ENCODE data around the gene PTPRR. TPM values are rescaled to one million over a fixed set of nuclear protein-coding genes. Genes with fewer than 3 reads are reported as not detected.

The PTPRR gene
- total and polyA plus RNA-seq, 2 of the 13 experiments (the other 11 are each of a cell fraction or from before 2014, with no cell fraction given), result not detected

DNA sequence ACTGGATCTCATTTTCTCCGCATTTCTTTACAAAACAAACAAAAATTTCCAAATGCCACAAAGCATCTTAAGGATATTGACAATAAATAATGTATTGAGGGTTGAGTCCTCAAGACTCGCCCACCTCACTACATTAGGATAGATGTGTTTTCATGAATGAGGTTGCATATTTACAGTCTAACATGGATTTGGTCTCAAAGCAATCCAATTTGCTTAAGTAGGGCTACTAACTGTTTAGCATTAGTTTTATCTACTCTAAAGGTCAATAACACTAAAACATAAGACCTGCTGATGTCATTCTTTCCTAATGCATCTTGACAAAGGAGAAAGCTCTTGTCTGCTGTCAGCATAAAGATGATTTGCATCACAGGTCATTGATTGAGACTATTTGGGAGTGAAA, 82.4 kb downstream of the PTPRR start:
- in situ Hi-C loops (cut with HindIII; ENCODE audit: extremely low pct_ligation_motif_present, low pct_unique_long_range_greater_than_20kb) (no loop called here), intact Hi-C loops (cut with micrococcal nuclease; ENCODE audit: unreplicated experiment) (no loop called here)
- no peak for DNase-seq (ENCODE audit: low spot score)
- TF ChIP-seq HNF4G (IDR thresholded peaks at IDR 0.05; ENCODE audit: borderline replicate concordance, low read depth, low read length) (no peak), HNF4G (CRISPR knock-in tag; IDR thresholded peaks at IDR 0.05; ENCODE audit: borderline replicate concordance, low read depth) (no peak), ZNF335 (CRISPR knock-in tag; IDR thresholded peaks at IDR 0.05) (no peak), ZNF253 (CRISPR knock-in tag; IDR thresholded peaks at IDR 0.05; ENCODE audit: borderline replicate concordance) (no peak), BRF2 (CRISPR knock-in tag; IDR thresholded peaks at IDR 0.05) (no peak), ZBTB3 (CRISPR knock-in tag; IDR thresholded peaks at IDR 0.05; ENCODE audit: borderline replicate concordance, low read depth) (no peak), MEF2D (CRISPR knock-in tag; IDR thresholded peaks at IDR 0.05) (no peak), ZBTB8A (CRISPR knock-in tag; IDR thresholded peaks at IDR 0.05; ENCODE audit: borderline replicate concordance, low read depth) (no peak), ZNF737 (CRISPR knock-in tag; IDR thresholded peaks at IDR 0.05; ENCODE audit: borderline replicate concordance) (no peak), ZNF83 (CRISPR knock-in tag; IDR thresholded peaks at IDR 0.05; ENCODE audit: borderline replicate concordance) (no peak), ZNF704 (CRISPR knock-in tag; IDR thresholded peaks at IDR 0.05; ENCODE audit: borderline replicate concordance) (no peak), REPIN1 (CRISPR knock-in tag; IDR thresholded peaks at IDR 0.05; ENCODE audit: borderline replicate concordance, low read depth) (no peak), ZNF383 (CRISPR knock-in tag; IDR thresholded peaks at IDR 0.05; ENCODE audit: borderline replicate concordance) (no peak)
- TF ChIP-seq, protein P1, sequence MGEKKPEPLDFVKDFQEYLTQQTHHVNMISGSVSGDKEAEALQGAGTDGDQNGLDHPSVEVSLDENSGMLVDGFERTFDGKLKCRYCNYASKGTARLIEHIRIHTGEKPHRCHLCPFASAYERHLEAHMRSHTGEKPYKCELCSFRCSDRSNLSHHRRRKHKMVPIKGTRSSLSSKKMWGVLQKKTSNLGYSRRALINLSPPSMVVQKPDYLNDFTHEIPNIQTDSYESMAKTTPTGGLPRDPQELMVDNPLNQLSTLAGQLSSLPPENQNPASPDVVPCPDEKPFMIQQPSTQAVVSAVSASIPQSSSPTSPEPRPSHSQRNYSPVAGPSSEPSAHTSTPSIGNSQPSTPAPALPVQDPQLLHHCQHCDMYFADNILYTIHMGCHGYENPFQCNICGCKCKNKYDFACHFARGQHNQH (CRISPR knock-in tag; IDR thresholded peaks at IDR 0.05), result no peak
- FAIRE-seq, result no peak
- H3K27me3 ChIP-seq (ENCODE audit: control insufficient read depth in 1 of 2, insufficient read depth in 2 of 2, low read length in 2 of 2), result no peaks in the 10 kb centered on the region
- ChIA-PET POLR2A (no interaction called here), CTCF (ENCODE audit: low intra/inter-chr PET ratio, low total read pairs) (no interaction called here)
- no peaks in the 10 kb centered on the region for H3K9me3 ChIP-seq (ENCODE audit: low read length)
- no peaks in the 10 kb centered on the region for H3K36me3 ChIP-seq (replicated peaks in 1 of 2; ENCODE audit: control insufficient read depth in 1 of 2, insufficient read depth in 2 of 2, low read length in 2 of 2)
- H2AFZ ChIP-seq (ENCODE audit: low read length), result no peak overlapping the region
- H3K9ac ChIP-seq (ENCODE audit: insufficient read depth, low read depth, low read length), result no peak overlapping the region
- WGBS (ENCODE audit: low lambda C conversion rate), result 5% methylated on average over 2 of the region's 2 CpGs
- no peaks in the 10 kb centered on the region for H3K79me2 ChIP-seq (ENCODE audit: insufficient read depth, low read length)
- BruUV-seq (replicated peaks), result no TSS peak
- no peak for ATAC-seq
- no peaks in the 10 kb centered on the region for H3K4me1 ChIP-seq (ENCODE audit: insufficient read depth, low read length)
- no peak overlapping the region for H3K27ac ChIP-seq (ENCODE audit: extremely low read length, insufficient read depth, low read length)
- H4K20me1 ChIP-seq (ENCODE audit: insufficient read depth, low read length), result no peaks in the 10 kb centered on the region
- no peak overlapping the region for H3K4me3 ChIP-seq (replicated peaks in 1 of 3; ENCODE audit: insufficient read depth in 1 of 3, low read depth in 2 of 3, low read length in 3 of 3)
- no peak overlapping the region for H3K4me2 ChIP-seq (ENCODE audit: low read depth, low read length)

Measured in HepG2 (cell line).